ENCODE measurements around the gene STX4. TPM values are rescaled to one million over a fixed set of nuclear protein-coding genes. Genes with fewer than 3 reads are reported as not detected.

STX4 gene
- total and polyA plus RNA-seq, 9 of the 15 experiments (the other 6 are each of a cell fraction or from before 2014, with no cell fraction given): 3.2 to 48.0 (median 21.5) TPM

- TF ChIP-seq HNRNPUL1 (IDR thresholded peaks at IDR 0.05; ENCODE audit: low read length): no peak
- TF ChIP-seq ETS2 (tag; IDR thresholded peaks at IDR 0.05; ENCODE audit: borderline replicate concordance, poor library complexity, severe bottlenecking): no peak
- peak; percentile 19 for TF ChIP-seq PHF20 (IDR thresholded peaks at IDR 0.05; ENCODE audit: partially characterized antibody)
- no peak for TF ChIP-seq MIER1 (IDR thresholded peaks at IDR 0.05; ENCODE audit: low read depth)
- TF ChIP-seq ATF1 (CRISPR knock-in tag; IDR thresholded peaks at IDR 0.05): no peak
- peak; percentile 43 for TF ChIP-seq ATF1 (tag; IDR thresholded peaks at IDR 0.05)
- no peak for TF ChIP-seq CBX8 (IDR thresholded peaks at IDR 0.05; ENCODE audit: borderline replicate concordance, extremely low read depth, low read depth, low read length, poor library complexity, severe bottlenecking)
- no peak for TF ChIP-seq WHSC1 (IDR thresholded peaks at IDR 0.05; ENCODE audit: low read length)
- TF ChIP-seq TAF1 (IDR thresholded peaks at IDR 0.05; ENCODE audit: control insufficient read depth, extremely low read depth, insufficient read depth, low read length, severe bottlenecking): peak; percentile 16
- TF ChIP-seq ATF6 (CRISPR knock-in tag; IDR thresholded peaks at IDR 0.05): no peak
- no peak for TF ChIP-seq TAF7 (tag; IDR thresholded peaks at IDR 0.05)
- TF ChIP-seq ELF2 (CRISPR knock-in tag; IDR thresholded peaks at IDR 0.05): 0 out of 2 replicates have a peak, but pooled peaks have one; percentile 3
- no peak for TF ChIP-seq FUS (optimal IDR thresholded peaks at IDR 0.05; ENCODE audit: low read depth, low read length)
- no peak for TF ChIP-seq RREB1 (CRISPR knock-in tag; IDR thresholded peaks at IDR 0.05)
- TF ChIP-seq KAT7 (CRISPR knock-in tag; IDR thresholded peaks at IDR 0.05; ENCODE audit: borderline replicate concordance): no peak
- peak; percentile 51 for TF ChIP-seq L3MBTL2 (IDR thresholded peaks at IDR 0.05)
- no peak for TF ChIP-seq TCF7 (IDR thresholded peaks at IDR 0.05; ENCODE audit: borderline replicate concordance)
- TF ChIP-seq ZNF79 (CRISPR knock-in tag; IDR thresholded peaks at IDR 0.05; ENCODE audit: low read depth): no peak
- no peak for TF ChIP-seq FOXM1 (IDR thresholded peaks at IDR 0.05; ENCODE audit: low read depth)
- no peak for TF ChIP-seq FOXM1 (CRISPR knock-in tag; IDR thresholded peaks at IDR 0.05; ENCODE audit: low read depth)
Measured at GRCh38 chr16:30992931-30993816, 40.2 kb upstream of the STX4 start (continued).

Data from K562 (cell line).